ENCODE measurements around the gene RYR3.

RYR3 gene

DNA sequence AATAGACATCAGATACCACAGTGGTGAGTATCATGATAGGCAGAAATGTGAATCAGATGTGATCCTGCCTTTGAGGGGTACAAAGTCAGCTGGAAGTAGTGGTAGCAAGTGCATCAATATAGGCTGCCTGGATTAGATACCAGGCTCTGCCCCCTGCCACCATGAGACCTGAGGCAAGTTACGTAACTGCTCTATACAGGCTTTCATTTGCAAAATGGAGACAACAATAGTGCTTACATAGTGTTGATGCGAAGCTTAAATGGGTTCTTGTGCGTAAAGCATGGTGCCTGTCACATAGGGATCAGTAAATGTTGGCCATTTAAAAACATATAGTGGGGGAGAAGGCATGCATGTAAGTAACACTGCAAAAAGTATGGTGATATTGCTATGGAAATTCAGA is 158.0 kb downstream of the RYR3 start:
- no peak for DNase-seq (ENCODE audit: low read depth, low spot score)
- ChIA-PET POLR2A (no interaction called here), CTCF (no interaction called here)
- TF ChIP-seq, protein P1, sequence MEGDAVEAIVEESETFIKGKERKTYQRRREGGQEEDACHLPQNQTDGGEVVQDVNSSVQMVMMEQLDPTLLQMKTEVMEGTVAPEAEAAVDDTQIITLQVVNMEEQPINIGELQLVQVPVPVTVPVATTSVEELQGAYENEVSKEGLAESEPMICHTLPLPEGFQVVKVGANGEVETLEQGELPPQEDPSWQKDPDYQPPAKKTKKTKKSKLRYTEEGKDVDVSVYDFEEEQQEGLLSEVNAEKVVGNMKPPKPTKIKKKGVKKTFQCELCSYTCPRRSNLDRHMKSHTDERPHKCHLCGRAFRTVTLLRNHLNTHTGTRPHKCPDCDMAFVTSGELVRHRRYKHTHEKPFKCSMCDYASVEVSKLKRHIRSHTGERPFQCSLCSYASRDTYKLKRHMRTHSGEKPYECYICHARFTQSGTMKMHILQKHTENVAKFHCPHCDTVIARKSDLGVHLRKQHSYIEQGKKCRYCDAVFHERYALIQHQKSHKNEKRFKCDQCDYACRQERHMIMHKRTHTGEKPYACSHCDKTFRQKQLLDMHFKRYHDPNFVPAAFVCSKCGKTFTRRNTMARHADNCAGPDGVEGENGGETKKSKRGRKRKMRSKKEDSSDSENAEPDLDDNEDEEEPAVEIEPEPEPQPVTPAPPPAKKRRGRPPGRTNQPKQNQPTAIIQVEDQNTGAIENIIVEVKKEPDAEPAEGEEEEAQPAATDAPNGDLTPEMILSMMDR (IDR thresholded peaks at IDR 0.05; ENCODE audit: insufficient read depth, low read length, missing control alignments) = no peak
- H3K4me3 ChIP-seq (ENCODE audit: low read depth, low read length) = no peak overlapping the region

GRCh38 chr15:33473005-33473404 is 162.2 kb downstream of the RYR3 start:
- H3K4me3 ChIP-seq (ENCODE audit: low read depth, low read length) = no peak overlapping the region
- TF ChIP-seq, protein P1 (IDR thresholded peaks at IDR 0.05; ENCODE audit: insufficient read depth, low read length, missing control alignments) = no peak
- CTCF ChIA-PET = no interaction called here
- POLR2A ChIA-PET = no interaction called here
- DNase-seq (ENCODE audit: low read depth, low spot score) = no peak

DNA sequence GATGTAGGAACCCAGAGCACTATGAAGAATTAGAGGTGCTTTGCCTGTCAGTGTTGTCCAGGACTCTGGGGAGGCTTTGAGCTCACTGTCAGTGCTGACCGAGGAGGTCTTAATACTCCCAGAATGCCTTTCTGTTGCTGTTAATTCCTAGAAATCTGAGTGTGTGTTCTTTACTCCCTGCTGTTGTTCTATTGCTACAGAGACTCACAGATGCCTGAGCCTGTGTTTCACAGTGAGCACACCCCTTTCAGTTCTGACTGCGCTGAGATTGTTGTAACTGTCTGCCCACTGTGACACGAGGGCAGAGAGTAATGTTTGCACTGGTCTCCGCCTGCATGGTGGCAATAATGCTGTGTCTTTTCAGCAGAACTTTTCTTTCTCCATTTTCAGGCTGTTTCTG is 162.9 kb downstream of the RYR3 start:
- TF ChIP-seq, protein P1 (IDR thresholded peaks at IDR 0.05; ENCODE audit: insufficient read depth, low read length, missing control alignments) = no peak
- DNase-seq (ENCODE audit: low read depth, low spot score) = no peak
- ChIA-PET POLR2A (no interaction called here), CTCF (no interaction called here)
- no peak overlapping the region for H3K4me3 ChIP-seq (ENCODE audit: low read depth, low read length)

- TF ChIP-seq, protein P1 (IDR thresholded peaks at IDR 0.05; ENCODE audit: insufficient read depth, low read length, missing control alignments) = no peak
- no peak overlapping the region for H3K4me3 ChIP-seq (ENCODE audit: low read depth, low read length)
- DNase-seq (ENCODE audit: low read depth, low spot score) = no peak
- POLR2A ChIA-PET = no interaction called here
- CTCF ChIA-PET = no interaction called here
Measured at GRCh38 chr15:33476076-33476475, 165.3 kb downstream of the RYR3 start.

DNA sequence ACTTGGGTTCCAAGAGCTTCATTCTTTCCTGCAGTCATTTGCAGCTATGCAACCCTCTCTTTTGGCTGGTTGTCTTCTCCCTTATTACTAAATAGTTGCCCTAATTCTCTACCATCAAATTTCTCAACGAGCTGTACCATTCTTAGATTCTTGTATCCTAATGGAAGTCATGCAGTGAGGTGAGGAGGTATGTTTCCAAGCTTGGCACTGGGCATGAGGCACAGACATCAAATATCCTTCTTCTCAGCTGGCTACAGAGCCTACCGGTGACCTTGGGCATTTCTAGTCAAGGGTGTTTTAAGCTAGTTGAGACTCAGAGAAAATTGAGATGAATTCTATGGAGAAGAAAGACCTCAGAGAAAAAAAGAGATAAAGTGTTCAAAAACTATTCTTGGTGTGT is 166.1 kb downstream of the RYR3 start:
- H3K4me3 ChIP-seq (ENCODE audit: low read depth, low read length) = no peak overlapping the region
- no peak for DNase-seq (ENCODE audit: low read depth, low spot score)
- TF ChIP-seq, protein P1 (IDR thresholded peaks at IDR 0.05; ENCODE audit: insufficient read depth, low read length, missing control alignments) = no peak
- POLR2A ChIA-PET = no interaction called here
- CTCF ChIA-PET = no interaction called here

- no peak overlapping the region for H3K4me3 ChIP-seq (ENCODE audit: low read depth, low read length)
- ChIA-PET CTCF (no interaction called here), POLR2A (no interaction called here)
- TF ChIP-seq, protein P1 (IDR thresholded peaks at IDR 0.05; ENCODE audit: insufficient read depth, low read length, missing control alignments) = no peak
- DNase-seq (ENCODE audit: low read depth, low spot score) = no peak
Measured at GRCh38 chr15:33489335-33489734, 178.6 kb downstream of the RYR3 start.
